ENCODE data around the gene RASA2. TPM values are rescaled to one million over a fixed set of nuclear protein-coding genes. Genes with fewer than 3 reads are reported as not detected.

RASA2 gene
- total and polyA plus RNA-seq, 9 of the 15 experiments (the other 6 are each of a cell fraction or from before 2014, with no cell fraction given), result 2.0 to 12.8 (median 9.5) TPM

- TF ChIP-seq ZNF318 (IDR thresholded peaks at IDR 0.05; ENCODE audit: borderline replicate concordance in 1 of 2, low read depth in 1 of 2) (no peak), RBFOX2 (IDR thresholded peaks at IDR 0.05; ENCODE audit: low read depth, low read length) (no peak), REST (IDR thresholded peaks at IDR 0.05; ENCODE audit: borderline replicate concordance) (peak; percentile 94), REST (CRISPR knock-in tag; IDR thresholded peaks at IDR 0.05; ENCODE audit: low read depth) (no peak), CSDE1 (IDR thresholded peaks at IDR 0.05) (no peak), NKRF (IDR thresholded peaks at IDR 0.05; ENCODE audit: borderline replicate concordance) (no peak), GABPA (tag; conservative IDR thresholded peaks at IDR 0.05; ENCODE audit: low read depth) (no peak; the same call in 1 of the 2 replicates), GTF2F1 (IDR thresholded peaks at IDR 0.05; ENCODE audit: low read depth, low read length) (no peak), RBBP5 (IDR thresholded peaks at IDR 0.05; ENCODE audit: borderline replicate concordance, insufficient read depth, low read length, poor library complexity, severe bottlenecking) (no peak)
Measured at GRCh38 chr3:141452045-141452444, 34.8 kb upstream of the RASA2 start (continued).

Data from K562 (cell line).